Lung (tissue), 12 donors: ENCODE data around the gene FLNB. TPM values are rescaled to one million over a fixed set of nuclear protein-coding genes. Genes with fewer than 3 reads are reported as not detected.
A peak's percentile ranks its signal among the peaks of the same experiment; 100 is the strongest.

Source experiments
- ATAC-seq: fragments of 200-7000 bp; cut with Tn5 transposase; one replicate; pipeline ENCODE4 v1.9.1; 2020; ENCODE audit warnings: moderate number of reproducible peaks; ENCODE audit not compliant: insufficient read depth, low FRiP score
- DNase-seq, 3 donors: peaks; one replicate each; pipeline ENCODE4 v3.0.0-alpha.2; 2013 to 2017
- H3K27ac ChIP-seq, 2 donors: one replicate each; pipeline ENCODE4 v1.5.1; 2013; ENCODE audit warnings: mild to moderate bottlenecking in 2 of 2, moderate library complexity in 2 of 2, control low read depth in 1 of 2, inconsistent platforms in 1 of 2, low read depth in 1 of 2, low read length in 1 of 2
- H3K27me3 ChIP-seq, 3 donors: one replicate each; pipeline ENCODE4 v1.5.1; 2013; ENCODE audit warnings: low read length in 2 of 3; ENCODE audit not compliant: control insufficient read depth in 3 of 3, insufficient read depth in 3 of 3
- H3K36me3 ChIP-seq, 4 donors: one replicate each; pipeline ENCODE4 v1.5.1; 2013; ENCODE audit warnings: low read length in 4 of 4, mild to moderate bottlenecking in 1 of 4, moderate library complexity in 1 of 4; ENCODE audit not compliant: control insufficient read depth in 4 of 4, insufficient read depth in 4 of 4
- H3K4me1 ChIP-seq, 5 donors: one replicate each; pipeline ENCODE4 v1.5.1; 2013; ENCODE audit warnings: low read length in 5 of 5, mild to moderate bottlenecking in 2 of 5, moderate library complexity in 1 of 5; ENCODE audit not compliant: control insufficient read depth in 5 of 5, insufficient read depth in 5 of 5
- H3K4me3 ChIP-seq: one replicate; pipeline ENCODE4 v1.5.1; 2013; ENCODE audit warnings: mild to moderate bottlenecking, control low read depth, moderate library complexity
- H3K9ac ChIP-seq, 2 donors: one replicate each; pipeline ENCODE4 v1.5.1; 2013; ENCODE audit warnings: low read length in 2 of 2, control low read depth in 1 of 2; ENCODE audit not compliant: insufficient read depth in 1 of 2
- H3K9me3 ChIP-seq, 4 donors: one replicate each; pipeline ENCODE4 v1.5.1; 2013; ENCODE audit warnings: low read length in 3 of 4, mild to moderate bottlenecking in 1 of 4, moderate library complexity in 1 of 4; ENCODE audit not compliant: control insufficient read depth in 4 of 4, insufficient read depth in 3 of 4
- CTCF ChIP-seq: IDR thresholded peaks from 2 replicates; pipeline ENCODE4 v1.5.1; 2012; ENCODE audit warnings: mild to moderate bottlenecking; ENCODE audit errors: control extremely low read depth, extremely low read depth
- WGBS, 2 donors: extraction: QIAGEN DNeasy Blood & Tissue Kit; methylation state at CpG; one replicate each; pipeline ENCODE4 v1.1.7; 2013; 5-methylcytosine and 5-hydroxymethylcytosine counted together
- polyA plus RNA-seq, 2 donors: library from polyadenylated mRNA; stranded (reverse); fragments of 200-250 nt; gene quantifications; one replicate each; pipeline ENCODE4 v1.2.1, GENCODE V29; 2013
- total RNA-seq, 2 donors: library from RNA; depleted of rRNA in 1 of 2; stranded (reverse); fragments of >200 nt in 1 of 2; gene quantifications; one replicate each; pipeline ENCODE4 v1.2.1, GENCODE V29; 2014 to 2021
- donor health status: control.
- donor health status: control.
- donor health status: Bipolar disorder and iron deficiency.
- donor health status: healthy.
- donor health status: DM: yes; HTN: yes; CAD: no.

Gene FLNB
- total and polyA plus RNA-seq, 4 donors, result 32.4 to 122 (median 93.7) TPM

GRCh38 chr3:58010562-58010961 is 2.3 kb downstream of the FLNB start:
- WGBS, 2 donors, result 67 to 89% methylated on average over 5 of the region's 5 CpGs
- Histone ChIP-seq H3K4me1 (peaks cover 0 to 23% (median 18%) of the 10 kb centered on the region in 5 donors), H3K9ac (no peak overlapping the region), H3K4me3 (peak overlapping the region; percentile 4), H3K9me3 (no peaks in the 10 kb centered on the region), H3K27me3 (no peaks in the 10 kb centered on the region), H3K36me3 (no peaks in the 10 kb centered on the region), H3K27ac (peak overlapping the region in 1 of 2 donors; percentile 53)
- no peak for DNase-seq
- TF ChIP-seq CTCF, result no peak
- no peak for ATAC-seq

GRCh38 chr3:58011580-58011979 is 3.4 kb downstream of the FLNB start:
- ATAC-seq (no peak), DNase-seq (no peak)
- TF ChIP-seq CTCF, result no peak
- Histone ChIP-seq H3K4me3 (no peak overlapping the region), H3K9ac (no peak overlapping the region), H3K4me1 (peaks cover 0 to 23% (median 18%) of the 10 kb centered on the region in 5 donors), H3K27ac (peak overlapping the region in 1 of 2 donors; percentile 52), H3K36me3 (no peaks in the 10 kb centered on the region), H3K9me3 (no peaks in the 10 kb centered on the region), H3K27me3 (no peaks in the 10 kb centered on the region)
- WGBS, 2 donors, result 92 to 93% methylated on average over 3 of the region's 3 CpGs

GRCh38 chr3:58012302-58012701 is 4.1 kb downstream of the FLNB start:
- TF ChIP-seq CTCF, result no peak
- peaks cover 0 to 23% (median 18%) of the 10 kb centered on the region in 5 donors for H3K4me1 ChIP-seq
- no peaks in the 10 kb centered on the region for H3K27me3 ChIP-seq
- DNase-seq (no peak), ATAC-seq (no peak)
- H3K4me3 ChIP-seq, result no peak overlapping the region
- no peaks in the 10 kb centered on the region for H3K9me3 ChIP-seq
- H3K36me3 ChIP-seq, result no peaks in the 10 kb centered on the region
- no peak overlapping the region for H3K27ac ChIP-seq
- no peak overlapping the region for H3K9ac ChIP-seq
- 85 to 97% methylated on average over 1 of the region's 1 CpG for WGBS, 2 donors

GRCh38 chr3:58013099-58013498 is 4.9 kb downstream of the FLNB start:
- Histone ChIP-seq H3K4me1 (peaks cover 0 to 23% (median 18%) of the 10 kb centered on the region in 5 donors), H3K9me3 (no peaks in the 10 kb centered on the region), H3K27ac (peak overlapping the region in 1 of 2 donors; percentile 26), H3K4me3 (no peak overlapping the region), H3K9ac (no peak overlapping the region), H3K36me3 (no peaks in the 10 kb centered on the region), H3K27me3 (no peaks in the 10 kb centered on the region)
- 66 to 68% methylated on average over 3 of the region's 3 CpGs for WGBS, 2 donors
- TF ChIP-seq CTCF, result no peak
- no peak for DNase-seq
- no peak for ATAC-seq
